Measurements from ENCODE around the gene NTNG2.

Gene NTNG2

GRCh38 chr9:132156262-132156661, 5.6 kb upstream of the NTNG2 start:
- no peaks in the 10 kb centered on the region for H3K27me3 ChIP-seq (ENCODE audit: control insufficient read depth, insufficient read depth, low read length)

GRCh38 chr9:132157347-132158116, 4.3 kb upstream of the NTNG2 start:
- no peaks in the 10 kb centered on the region for H3K4me1 ChIP-seq
- H3K79me2 ChIP-seq = no peaks in the 10 kb centered on the region
- H3K9ac ChIP-seq = no peak overlapping the region
- no peaks in the 10 kb centered on the region for H3K36me3 ChIP-seq (ENCODE audit: control insufficient read depth, insufficient read depth, low read length)
- H3K27me3 ChIP-seq (ENCODE audit: control insufficient read depth, insufficient read depth, low read length) = no peaks in the 10 kb centered on the region
- no peak overlapping the region for H3K4me2 ChIP-seq (ENCODE audit: low read length)
- H3K9me3 ChIP-seq (ENCODE audit: control insufficient read depth, low read length) = no peaks in the 10 kb centered on the region
- H3K27ac ChIP-seq = no peak overlapping the region
- TF ChIP-seq CTCF (IDR thresholded peaks at IDR 0.05) = no peak
- H2AFZ ChIP-seq = no peak overlapping the region
- no peak overlapping the region for H3K4me3 ChIP-seq (ENCODE audit: low read depth, low read length)

More at GRCh38 chr9:132156262-132156661, 5.6 kb upstream of the NTNG2 start:
- H3K4me2 ChIP-seq (ENCODE audit: low read length) = no peak overlapping the region
- H3K9me3 ChIP-seq (ENCODE audit: control insufficient read depth, low read length) = no peaks in the 10 kb centered on the region
- H3K4me3 ChIP-seq (ENCODE audit: low read depth, low read length) = no peak overlapping the region
- H2AFZ ChIP-seq = no peak overlapping the region
- H3K4me1 ChIP-seq = no peaks in the 10 kb centered on the region
- H3K79me2 ChIP-seq = no peaks in the 10 kb centered on the region
- H3K36me3 ChIP-seq (ENCODE audit: control insufficient read depth, insufficient read depth, low read length) = no peaks in the 10 kb centered on the region
- TF ChIP-seq CTCF (IDR thresholded peaks at IDR 0.05) = no peak
- H3K9ac ChIP-seq = no peak overlapping the region
- H3K27ac ChIP-seq = no peak overlapping the region

GRCh38 chr9:132160802-132161742, 786 bp upstream of the NTNG2 start:
- H3K4me2 ChIP-seq (ENCODE audit: low read length) = peak overlapping the region; percentile 79
- no peak for TF ChIP-seq CTCF (IDR thresholded peaks at IDR 0.05)
- peak overlapping the region; percentile 63 for H2AFZ ChIP-seq
- H3K9me3 ChIP-seq (ENCODE audit: control insufficient read depth, low read length) = no peaks in the 10 kb centered on the region
- H3K27ac ChIP-seq = peak overlapping the region; percentile 57
- peak overlapping the region; percentile 39 for H3K4me3 ChIP-seq (ENCODE audit: low read depth, low read length)
- H3K9ac ChIP-seq = no peak overlapping the region
- no peaks in the 10 kb centered on the region for H3K27me3 ChIP-seq (ENCODE audit: control insufficient read depth, insufficient read depth, low read length)
- H3K4me1 ChIP-seq = no peaks in the 10 kb centered on the region
- no peaks in the 10 kb centered on the region for H3K36me3 ChIP-seq (ENCODE audit: control insufficient read depth, insufficient read depth, low read length)
- H3K79me2 ChIP-seq = no peaks in the 10 kb centered on the region

- no peak overlapping the region for H3K9ac ChIP-seq
- no peaks in the 10 kb centered on the region for H3K27me3 ChIP-seq (ENCODE audit: control insufficient read depth, insufficient read depth, low read length)
- no peaks in the 10 kb centered on the region for H3K36me3 ChIP-seq (ENCODE audit: control insufficient read depth, insufficient read depth, low read length)
Measured at GRCh38 chr9:132162764-132163456, 1.1 kb downstream of the NTNG2 start.

More at GRCh38 chr9:132162764-132163456, 1.1 kb downstream of the NTNG2 start:
- no peak overlapping the region for H3K27ac ChIP-seq
- H3K4me3 ChIP-seq (ENCODE audit: low read depth, low read length) = peak overlapping the region; percentile 25
- no peaks in the 10 kb centered on the region for H3K79me2 ChIP-seq
- H3K4me1 ChIP-seq = no peaks in the 10 kb centered on the region
- peak overlapping the region; percentile 15 for H2AFZ ChIP-seq
- H3K9me3 ChIP-seq (ENCODE audit: control insufficient read depth, low read length) = no peaks in the 10 kb centered on the region
- TF ChIP-seq CTCF (IDR thresholded peaks at IDR 0.05) = no peak
- H3K4me2 ChIP-seq (ENCODE audit: low read length) = peak overlapping the region; percentile 75
